NT2/D1 (cell line): Measurements from ENCODE around the gene UGGT2.

Source experiments
- DNase-seq: peaks from one replicate; pipeline ENCODE4 v3.0.0-alpha.2; 2011; ENCODE audit warnings: low read depth, low spot score
- H3K27me3 ChIP-seq: 2 replicates; pipeline ENCODE4 v1.6.0; 2011; ENCODE audit warnings: mild to moderate bottlenecking; ENCODE audit not compliant: insufficient read length, insufficient read depth
- H3K36me3 ChIP-seq: 2 replicates; pipeline ENCODE4 v1.6.1; 2011; ENCODE audit warnings: mild to moderate bottlenecking, low read length, mixed read lengths; ENCODE audit not compliant: insufficient read depth, insufficient read length
- H3K4me1 ChIP-seq: 2 replicates; pipeline ENCODE4 v1.5.1; 2011; ENCODE audit not compliant: insufficient read depth, insufficient read length
- H3K4me3 ChIP-seq: 2 replicates; pipeline ENCODE4 v1.5.1; 2011; ENCODE audit warnings: low read depth; ENCODE audit not compliant: insufficient read length
- H3K9ac ChIP-seq: 2 replicates; pipeline ENCODE4 v1.6.0; 2011; ENCODE audit warnings: low read depth; ENCODE audit not compliant: insufficient read length
- H3K9me3 ChIP-seq: 2 replicates; pipeline ENCODE4 v1.5.1; 2011; ENCODE audit warnings: mild to moderate bottlenecking, low read length; ENCODE audit not compliant: insufficient read depth
- SUZ12 ChIP-seq: IDR thresholded peaks from 2 replicates; pipeline ENCODE4 v1.6.1; 2011; ENCODE audit not compliant: insufficient read length, insufficient read depth; ENCODE audit errors: extremely low read depth
- YY1 ChIP-seq: IDR thresholded peaks from 2 replicates; pipeline ENCODE4 v1.6.1; 2011; ENCODE audit not compliant: insufficient read length, insufficient read depth
- ZNF274 ChIP-seq: IDR thresholded peaks from 2 replicates; pipeline ENCODE4 v1.6.1; 2011; ENCODE audit warnings: mild to moderate bottlenecking, low read depth, low read length

Gene UGGT2

GRCh38 chr13:96027496-96027895 is 25.7 kb downstream of the UGGT2 start:
- Histone ChIP-seq H3K9ac (no peak overlapping the region), H3K4me1 (no peaks in the 10 kb centered on the region), H3K4me3 (no peak overlapping the region), H3K9me3 (no peaks in the 10 kb centered on the region), H3K36me3 (peaks cover 15% of the 10 kb centered on the region), H3K27me3 (no peaks in the 10 kb centered on the region)
- TF ChIP-seq YY1 (no peak), ZNF274 (no peak), SUZ12 (no peak)
- DNase-seq, result no peak

- Histone ChIP-seq H3K36me3 (peaks cover 11% of the 10 kb centered on the region), H3K4me3 (no peak overlapping the region), H3K4me1 (no peaks in the 10 kb centered on the region), H3K9me3 (no peaks in the 10 kb centered on the region), H3K27me3 (no peaks in the 10 kb centered on the region), H3K9ac (no peak overlapping the region)
- no peak for DNase-seq
- TF ChIP-seq ZNF274 (no peak), YY1 (no peak), SUZ12 (no peak)
These were observed 27.9 kb downstream of the UGGT2 start for GRCh38 chr13:96025283-96025682.

GRCh38 chr13:96020931-96021330 is 32.3 kb downstream of the UGGT2 start:
- Histone ChIP-seq H3K27me3 (no peaks in the 10 kb centered on the region), H3K36me3 (peaks cover 18% of the 10 kb centered on the region), H3K9ac (no peak overlapping the region), H3K4me3 (no peak overlapping the region), H3K4me1 (no peaks in the 10 kb centered on the region), H3K9me3 (peaks cover 10% of the 10 kb centered on the region; the same call in 1 of the 2 replicates)
- DNase-seq, result no peak
- TF ChIP-seq ZNF274 (no peak), YY1 (no peak), SUZ12 (no peak)

GRCh38 chr13:96020155-96020575 is 33.0 kb downstream of the UGGT2 start:
- no peaks in the 10 kb centered on the region for H3K27me3 ChIP-seq
- DNase-seq, result peak; percentile 64
- H3K4me1 ChIP-seq, result no peaks in the 10 kb centered on the region
- no peak overlapping the region for H3K9ac ChIP-seq
- peaks cover 18% of the 10 kb centered on the region for H3K36me3 ChIP-seq
- H3K4me3 ChIP-seq, result no peak overlapping the region
- no peak for TF ChIP-seq SUZ12
- no peak for TF ChIP-seq ZNF274
- TF ChIP-seq YY1, result no peak
- H3K9me3 ChIP-seq, result peaks cover 11% of the 10 kb centered on the region; the same call in 1 of the 2 replicates

DNA sequence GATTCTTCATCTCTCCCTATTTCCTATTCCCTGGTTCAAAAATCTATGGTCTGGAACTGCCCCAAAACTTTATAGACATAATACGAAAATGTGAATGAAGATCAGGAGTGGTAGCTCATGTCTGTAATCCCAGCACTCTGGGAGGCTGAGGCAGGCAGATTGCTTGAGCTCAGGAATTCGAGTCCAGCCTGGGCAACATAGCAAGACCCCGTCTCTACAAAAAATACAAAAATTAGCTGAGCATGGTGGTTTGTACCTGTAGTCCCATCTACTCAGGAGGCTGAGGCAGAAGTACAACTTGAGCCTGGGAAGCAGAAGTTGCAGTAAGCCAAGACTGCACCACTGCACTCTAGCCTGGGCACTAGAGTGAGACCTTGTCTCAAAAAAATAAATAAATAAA is 35.1 kb downstream of the UGGT2 start:
- TF ChIP-seq YY1 (no peak), ZNF274 (no peak), SUZ12 (no peak)

DNA sequence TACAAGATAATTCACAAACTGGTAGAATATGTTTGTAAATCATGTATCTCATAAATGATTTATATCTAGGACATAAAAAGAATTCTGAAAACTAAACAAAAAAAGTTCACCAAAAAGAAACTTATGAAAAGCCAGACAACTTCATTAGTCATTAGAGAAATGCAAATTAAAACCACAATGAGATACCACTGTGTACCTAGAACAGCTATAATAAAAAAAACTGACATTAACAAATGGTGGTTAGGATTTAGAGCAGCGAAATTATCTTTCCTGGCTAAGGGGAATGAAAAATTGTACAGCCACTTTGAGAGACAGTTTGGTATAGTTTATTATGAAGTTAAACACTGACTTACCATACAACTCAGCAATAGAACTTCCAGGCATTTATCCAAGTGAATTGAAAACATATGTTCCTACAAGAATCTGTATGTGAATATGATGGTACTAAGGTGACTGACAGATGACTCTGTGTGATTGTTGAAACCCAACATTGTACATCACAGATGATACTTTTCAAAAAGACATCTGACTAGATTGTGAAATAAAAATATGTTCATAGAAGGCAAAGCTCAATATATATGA is 41.8 kb downstream of the UGGT2 start:
- DNase-seq, result no peak
- no peaks in the 10 kb centered on the region for H3K27me3 ChIP-seq
- peaks cover 3% of the 10 kb centered on the region for H3K36me3 ChIP-seq
- H3K9me3 ChIP-seq, result peaks cover 5% of the 10 kb centered on the region; the same call in 1 of the 2 replicates
- no peak for TF ChIP-seq YY1
- TF ChIP-seq SUZ12, result no peak
- TF ChIP-seq ZNF274, result no peak
- H3K4me3 ChIP-seq, result no peak overlapping the region
- no peaks in the 10 kb centered on the region for H3K4me1 ChIP-seq
- H3K9ac ChIP-seq, result no peak overlapping the region

More for the DNA sequence above, 35.1 kb downstream of the UGGT2 start:
- Histone ChIP-seq H3K9me3 (peaks cover 11% of the 10 kb centered on the region; the same call in 1 of the 2 replicates), H3K9ac (no peak overlapping the region), H3K4me1 (no peaks in the 10 kb centered on the region), H3K27me3 (no peaks in the 10 kb centered on the region), H3K4me3 (no peak overlapping the region), H3K36me3 (peaks cover 11% of the 10 kb centered on the region)
- no peak for DNase-seq

GRCh38 chr13:96003304-96003703 is 49.9 kb downstream of the UGGT2 start:
- H3K9ac ChIP-seq, result no peak overlapping the region
- H3K36me3 ChIP-seq, result no peaks in the 10 kb centered on the region
- H3K9me3 ChIP-seq, result no peaks in the 10 kb centered on the region
- DNase-seq, result no peak
- no peaks in the 10 kb centered on the region for H3K27me3 ChIP-seq
- no peak for TF ChIP-seq ZNF274
- TF ChIP-seq YY1, result no peak
- TF ChIP-seq SUZ12, result no peak
- H3K4me3 ChIP-seq, result no peak overlapping the region
- no peaks in the 10 kb centered on the region for H3K4me1 ChIP-seq
